Measurements from ENCODE around the gene PGGHG. TPM values are rescaled to one million over a fixed set of nuclear protein-coding genes. Genes with fewer than 3 reads are reported as not detected.
A peak's percentile ranks its signal among the peaks of the same experiment; 100 is the strongest.

The PGGHG gene
- total and polyA plus RNA-seq, 2 of the 13 experiments (the other 11 are each of a cell fraction or from before 2014, with no cell fraction given), result 5.9 to 14.8 TPM

- no peak for TF ChIP-seq ZNF292 (CRISPR knock-in tag; IDR thresholded peaks at IDR 0.05; ENCODE audit: borderline replicate concordance, low read depth)
- TF ChIP-seq KLF11 (CRISPR knock-in tag; IDR thresholded peaks at IDR 0.05), result no peak
- TF ChIP-seq PAF1 (CRISPR knock-in tag; IDR thresholded peaks at IDR 0.05), result no peak
- TF ChIP-seq SOX6 (IDR thresholded peaks at IDR 0.05), result no peak
- no peak for TF ChIP-seq SOX6 (CRISPR knock-in tag; IDR thresholded peaks at IDR 0.05)
- no peak for TF ChIP-seq SIN3B (IDR thresholded peaks at IDR 0.05; ENCODE audit: low read length)
- TF ChIP-seq TGIF2 (CRISPR knock-in tag; IDR thresholded peaks at IDR 0.05), result no peak
- no peak for TF ChIP-seq RBM22 (optimal IDR thresholded peaks at IDR 0.05; ENCODE audit: low read length)
- no peak for TF ChIP-seq RBFOX2 (IDR thresholded peaks at IDR 0.05; ENCODE audit: low read depth, low read length)
- no peak for TF ChIP-seq ELF4 (CRISPR knock-in tag; IDR thresholded peaks at IDR 0.05; ENCODE audit: borderline replicate concordance)
- TF ChIP-seq HMG20B (CRISPR knock-in tag; conservative IDR thresholded peaks at IDR 0.05), result no peak
- TF ChIP-seq PLSCR1 (CRISPR knock-in tag; IDR thresholded peaks at IDR 0.05; ENCODE audit: borderline replicate concordance), result no peak
- no peak for TF ChIP-seq NR2F6 (IDR thresholded peaks at IDR 0.05)
- no peak for TF ChIP-seq NR2F6 (CRISPR knock-in tag; IDR thresholded peaks at IDR 0.05)
- TF ChIP-seq SMC3 (IDR thresholded peaks at IDR 0.05; ENCODE audit: low read length), result peak; percentile 77
These were observed 38.1 kb upstream of the PGGHG start (continued) for GRCh38 chr11:250740-251299.

- ATAC-seq, result no peak
- TF ChIP-seq ZSCAN21 (CRISPR knock-in tag; IDR thresholded peaks at IDR 0.05; ENCODE audit: borderline replicate concordance), result no peak
- no peak for TF ChIP-seq ZNF276 (CRISPR knock-in tag; IDR thresholded peaks at IDR 0.05; ENCODE audit: low read depth)
- TF ChIP-seq NFKBIZ (CRISPR knock-in tag; IDR thresholded peaks at IDR 0.05), result no peak
- no peak for TF ChIP-seq ZFY (CRISPR knock-in tag; IDR thresholded peaks at IDR 0.05)
- TF ChIP-seq, protein P1, sequence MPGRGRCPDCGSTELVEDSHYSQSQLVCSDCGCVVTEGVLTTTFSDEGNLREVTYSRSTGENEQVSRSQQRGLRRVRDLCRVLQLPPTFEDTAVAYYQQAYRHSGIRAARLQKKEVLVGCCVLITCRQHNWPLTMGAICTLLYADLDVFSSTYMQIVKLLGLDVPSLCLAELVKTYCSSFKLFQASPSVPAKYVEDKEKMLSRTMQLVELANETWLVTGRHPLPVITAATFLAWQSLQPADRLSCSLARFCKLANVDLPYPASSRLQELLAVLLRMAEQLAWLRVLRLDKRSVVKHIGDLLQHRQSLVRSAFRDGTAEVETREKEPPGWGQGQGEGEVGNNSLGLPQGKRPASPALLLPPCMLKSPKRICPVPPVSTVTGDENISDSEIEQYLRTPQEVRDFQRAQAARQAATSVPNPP (CRISPR knock-in tag; IDR thresholded peaks at IDR 0.05), result no peak
- TF ChIP-seq, protein P2, sequence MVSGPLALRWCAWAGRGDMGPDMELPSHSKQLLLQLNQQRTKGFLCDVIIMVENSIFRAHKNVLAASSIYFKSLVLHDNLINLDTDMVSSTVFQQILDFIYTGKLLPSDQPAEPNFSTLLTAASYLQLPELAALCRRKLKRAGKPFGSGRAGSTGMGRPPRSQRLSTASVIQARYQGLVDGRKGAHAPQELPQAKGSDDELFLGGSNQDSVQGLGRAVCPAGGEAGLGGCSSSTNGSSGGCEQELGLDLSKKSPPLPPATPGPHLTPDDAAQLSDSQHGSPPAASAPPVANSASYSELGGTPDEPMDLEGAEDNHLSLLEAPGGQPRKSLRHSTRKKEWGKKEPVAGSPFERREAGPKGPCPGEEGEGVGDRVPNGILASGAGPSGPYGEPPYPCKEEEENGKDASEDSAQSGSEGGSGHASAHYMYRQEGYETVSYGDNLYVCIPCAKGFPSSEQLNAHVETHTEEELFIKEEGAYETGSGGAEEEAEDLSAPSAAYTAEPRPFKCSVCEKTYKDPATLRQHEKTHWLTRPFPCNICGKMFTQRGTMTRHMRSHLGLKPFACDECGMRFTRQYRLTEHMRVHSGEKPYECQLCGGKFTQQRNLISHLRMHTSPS (CRISPR knock-in tag; IDR thresholded peaks at IDR 0.05; ENCODE audit: low read depth), result no peak
- no peak for TF ChIP-seq ADNP (CRISPR knock-in tag; IDR thresholded peaks at IDR 0.05)
These were observed 37.4 kb upstream of the PGGHG start for GRCh38 chr11:251550-251949.

More at GRCh38 chr11:251550-251949, 37.4 kb upstream of the PGGHG start:
- no peak overlapping the region for H3K4me2 ChIP-seq (ENCODE audit: low read depth, low read length)
- DNase-seq (ENCODE audit: low spot score) (no peak), FAIRE-seq (no peak)
- POLR2A ChIA-PET, result interaction anchor here (1.2 kb wide), 1 partner anchor 105 kb away, joined by 4 read pairs; no protein-coding TSS in a partner anchor
- in situ Hi-C loops (cut with HindIII; ENCODE audit: extremely low pct_ligation_motif_present, low pct_unique_long_range_greater_than_20kb), result no loop called here
- peaks cover 28 to 50% of the 10 kb centered on the region in 2 experiments; a peak in 4 of 5 replicates for H3K36me3 ChIP-seq (replicated peaks in 1 of 2; ENCODE audit: control insufficient read depth in 1 of 2, insufficient read depth in 2 of 2, low read length in 2 of 2)
- 96% methylated on average over 10 of the region's 10 CpGs for WGBS (ENCODE audit: low lambda C conversion rate)
- no peak overlapping the region for H2AFZ ChIP-seq (ENCODE audit: low read length)
- no peaks in the 10 kb centered on the region for H4K20me1 ChIP-seq (ENCODE audit: insufficient read depth, low read length)
- H3K27ac ChIP-seq (ENCODE audit: extremely low read length, insufficient read depth, low read length), result no peak overlapping the region
- no peaks in the 10 kb centered on the region for H3K9me3 ChIP-seq (ENCODE audit: low read length)
- no TSS peak for BruUV-seq (replicated peaks)
- H3K4me1 ChIP-seq (ENCODE audit: insufficient read depth, low read length), result no peaks in the 10 kb centered on the region
- no peak overlapping the region for H3K4me3 ChIP-seq (replicated peaks in 1 of 3; ENCODE audit: insufficient read depth in 1 of 3, low read depth in 2 of 3, low read length in 3 of 3)
- H3K27me3 ChIP-seq (ENCODE audit: control insufficient read depth in 1 of 2, insufficient read depth in 2 of 2, low read length in 2 of 2), result no peaks in the 10 kb centered on the region
- H3K9ac ChIP-seq (ENCODE audit: insufficient read depth, low read depth, low read length), result no peak overlapping the region
- CTCF ChIA-PET (ENCODE audit: low intra/inter-chr PET ratio, low total read pairs), result no interaction called here
- H3K79me2 ChIP-seq (ENCODE audit: insufficient read depth, low read length), result no peaks in the 10 kb centered on the region
- intact Hi-C loops (cut with micrococcal nuclease; ENCODE audit: unreplicated experiment), result no loop called here
